NCI-H345 (cell line): ENCODE data around the gene CCK.

Source experiments
- DNase-seq: peaks from one replicate; lab custom pipeline; 2025; lab: John Stamatoyannopoulos, UW

CCK gene

DNA sequence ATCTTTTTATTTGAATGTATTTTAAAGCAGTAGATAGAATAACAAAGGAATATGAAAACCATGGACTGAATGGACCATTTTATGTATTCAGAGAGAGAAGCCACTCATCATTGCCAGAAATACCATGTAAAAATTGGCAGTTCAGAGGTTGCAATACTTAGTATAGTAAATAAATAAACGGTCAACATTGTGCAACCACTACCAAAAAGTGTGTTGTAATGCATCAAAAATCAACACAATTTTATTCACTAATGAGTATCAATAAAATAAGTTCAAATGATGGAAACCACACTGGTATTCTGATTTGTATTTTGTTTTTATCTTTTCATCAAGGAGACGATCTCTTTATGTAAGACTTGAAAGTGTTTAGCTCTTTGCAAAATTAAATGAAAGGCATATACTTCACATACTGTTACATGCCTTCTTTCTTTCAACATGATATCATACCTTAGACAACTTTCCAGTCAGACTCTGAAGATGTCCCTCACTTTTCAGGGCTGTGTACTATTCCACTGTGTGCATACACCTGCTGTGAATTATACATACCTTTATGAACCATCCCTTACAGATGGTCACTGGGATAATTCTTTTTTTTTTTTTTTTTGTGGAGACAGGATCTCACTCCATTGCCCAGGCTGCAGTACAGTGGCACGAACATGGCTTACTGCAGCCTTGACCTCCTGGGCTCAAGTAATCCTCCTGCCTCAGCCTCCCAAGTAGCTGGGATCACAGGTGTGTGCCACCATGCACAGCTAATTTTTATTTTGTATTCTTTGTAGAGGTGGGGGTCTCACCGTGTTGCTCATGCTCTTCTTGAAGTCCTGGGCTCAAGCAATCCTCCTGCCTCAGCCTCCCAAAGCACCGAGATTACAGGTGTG is 40.3 kb downstream of the CCK start:
- no peak for DNase-seq

- no peak for DNase-seq
Measured at GRCh38 chr3:42224658-42225421, 41.1 kb downstream of the CCK start.

DNA sequence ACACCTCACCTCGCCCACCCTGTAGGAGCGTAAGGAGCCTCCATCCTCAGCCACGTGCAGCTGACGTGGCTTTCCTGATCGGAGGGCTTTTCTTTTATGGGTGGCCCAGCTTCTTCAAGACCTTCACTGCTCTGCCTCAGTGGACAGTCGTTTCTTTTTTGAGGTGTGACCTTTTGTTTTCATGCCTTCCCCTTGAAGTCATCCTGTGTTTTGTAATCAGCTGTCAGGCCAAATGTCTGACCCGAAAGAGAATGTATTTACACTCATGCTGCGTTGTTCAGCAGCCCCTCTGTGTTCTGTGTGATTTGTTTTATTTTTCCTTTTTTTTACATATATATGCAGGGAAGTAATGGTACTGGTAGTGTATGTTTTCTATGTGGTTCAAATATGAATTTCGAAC is 41.8 kb downstream of the CCK start:
- DNase-seq, result no peak

- no peak for DNase-seq
Measured at GRCh38 chr3:42222942-42223693, 42.9 kb downstream of the CCK start.

DNA sequence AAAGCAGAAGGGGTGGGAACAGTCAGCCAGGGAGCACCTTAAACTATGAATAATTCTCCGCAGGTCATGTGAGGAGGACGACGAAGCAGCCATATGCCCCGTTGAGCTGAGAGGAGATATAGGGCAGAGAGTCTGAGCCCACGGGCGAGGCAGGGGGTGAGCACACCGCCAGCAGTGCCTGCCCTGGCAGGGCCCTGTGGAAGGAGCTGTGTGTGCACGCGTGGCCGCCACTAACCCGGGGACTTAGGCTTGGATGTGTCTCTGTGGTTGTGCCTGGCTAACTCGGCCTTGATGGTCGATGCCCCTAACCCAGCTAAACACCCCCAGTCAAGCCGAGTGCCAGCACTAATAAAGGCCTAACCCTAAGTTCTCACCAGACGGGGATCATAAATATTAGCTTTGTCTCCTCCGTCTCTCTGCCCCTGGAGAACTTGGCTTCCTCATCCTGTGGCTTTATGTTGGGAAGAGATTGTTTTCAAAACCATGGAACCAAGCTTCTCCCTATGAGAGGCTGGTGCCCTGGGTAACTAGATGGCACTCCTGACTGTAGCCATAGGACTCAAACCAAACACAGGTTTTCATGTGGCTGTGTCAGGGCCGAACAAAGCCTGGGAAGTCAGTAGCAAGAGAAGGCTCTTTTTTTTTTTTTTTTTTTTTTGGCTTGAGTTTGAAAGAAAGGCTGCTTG is 45.4 kb downstream of the CCK start:
- DNase-seq, result no peak

DNA sequence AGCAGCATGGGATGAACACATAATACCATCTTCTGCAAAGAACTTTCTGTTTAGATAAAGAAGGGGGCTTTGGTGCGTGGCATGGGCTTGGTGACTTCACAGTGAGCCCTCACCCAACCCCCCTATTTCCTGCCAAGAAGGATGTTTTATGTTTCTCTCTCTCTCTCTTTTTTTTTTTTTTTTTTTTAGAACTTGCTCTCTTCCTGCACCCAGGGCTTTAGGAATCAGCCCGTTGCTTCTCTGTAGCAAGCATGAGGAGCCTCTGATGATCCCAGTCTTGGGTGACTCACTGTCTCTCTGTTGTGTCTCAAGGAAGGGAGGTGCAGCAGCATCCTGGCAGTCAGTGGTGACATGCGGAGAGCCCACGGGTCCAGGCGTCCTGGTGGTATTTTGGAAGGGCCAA is 49.1 kb downstream of the CCK start:
- no peak for DNase-seq

GRCh38 chr3:42216302-42216701 is 49.7 kb downstream of the CCK start:
- no peak for DNase-seq

DNA sequence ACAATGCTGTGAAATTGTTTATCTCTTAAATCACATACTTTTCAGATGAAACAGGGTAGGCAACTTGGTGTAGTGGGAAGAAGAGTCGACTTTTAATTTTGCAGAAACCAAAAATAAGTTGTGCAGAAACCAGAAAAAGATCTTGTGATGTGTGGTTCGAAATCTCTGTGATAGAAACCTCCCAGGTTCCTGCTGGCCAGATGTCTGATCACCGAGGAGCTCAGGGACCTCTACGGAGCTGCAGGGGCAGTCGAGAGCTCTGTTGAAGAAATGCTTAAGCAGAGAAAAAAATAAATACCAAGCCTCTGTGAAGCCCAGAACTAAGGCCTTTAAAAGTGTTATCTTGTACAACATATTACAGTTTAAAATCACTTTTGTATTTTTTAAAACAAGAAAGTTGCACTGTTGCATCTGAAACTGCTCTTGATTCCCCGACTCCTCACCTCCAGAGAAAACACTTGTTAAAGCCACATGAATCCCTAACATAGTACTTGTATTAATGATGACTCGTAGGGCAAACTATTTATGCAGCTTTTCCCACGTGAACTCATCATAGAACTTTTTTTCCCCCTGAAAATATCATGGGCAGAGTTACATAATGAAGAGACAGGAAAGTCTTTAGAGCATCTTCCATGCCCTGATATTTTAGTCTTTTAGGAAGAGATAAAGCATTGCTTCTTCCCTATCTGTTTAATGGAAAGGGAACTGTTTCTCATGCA is 51.3 kb downstream of the CCK start:
- no peak for DNase-seq

- DNase-seq, result peak; percentile 93
Measured at GRCh38 chr3:42214064-42214463, 51.9 kb downstream of the CCK start.

DNA sequence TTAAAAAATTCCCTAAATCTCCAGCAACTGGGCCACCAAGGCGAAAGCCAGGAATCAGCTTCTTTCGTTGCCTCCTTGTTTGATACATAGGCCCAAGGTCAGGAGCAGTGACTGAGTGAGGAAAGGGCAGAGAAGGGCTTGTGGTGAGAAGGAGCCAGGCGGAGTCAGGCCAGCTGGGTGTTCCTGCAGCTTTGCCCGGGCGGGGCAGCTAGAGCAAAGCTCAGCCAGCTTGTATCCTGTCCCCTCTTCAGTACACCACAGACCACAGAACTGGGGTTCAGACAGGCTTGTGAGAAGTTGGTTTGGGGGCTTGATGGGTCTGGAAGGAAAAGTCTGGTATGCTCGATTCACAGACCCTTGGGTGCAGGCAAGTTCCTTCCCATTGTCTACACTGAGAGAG is 52.6 kb downstream of the CCK start:
- peak; percentile 21 for DNase-seq

DNA sequence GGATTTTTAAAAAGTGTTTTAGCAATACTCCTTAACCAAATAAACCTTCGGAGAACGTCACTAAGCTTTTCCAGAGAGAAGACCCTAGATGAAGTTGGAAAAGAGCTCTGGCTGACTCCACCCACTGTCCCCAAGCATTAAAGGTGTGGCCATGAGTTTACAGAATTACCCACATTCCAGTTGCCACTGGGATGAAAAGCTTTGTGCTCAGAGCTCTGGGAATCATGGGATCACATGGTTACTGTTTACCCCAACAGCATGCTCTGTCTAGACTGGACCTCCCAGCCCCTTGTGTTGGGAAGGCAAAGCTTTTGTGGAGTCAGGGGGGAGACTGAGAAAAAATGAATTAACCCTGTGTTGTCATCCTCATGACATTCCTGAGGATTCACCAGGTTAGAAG is 55.3 kb downstream of the CCK start:
- DNase-seq, result no peak

DNA sequence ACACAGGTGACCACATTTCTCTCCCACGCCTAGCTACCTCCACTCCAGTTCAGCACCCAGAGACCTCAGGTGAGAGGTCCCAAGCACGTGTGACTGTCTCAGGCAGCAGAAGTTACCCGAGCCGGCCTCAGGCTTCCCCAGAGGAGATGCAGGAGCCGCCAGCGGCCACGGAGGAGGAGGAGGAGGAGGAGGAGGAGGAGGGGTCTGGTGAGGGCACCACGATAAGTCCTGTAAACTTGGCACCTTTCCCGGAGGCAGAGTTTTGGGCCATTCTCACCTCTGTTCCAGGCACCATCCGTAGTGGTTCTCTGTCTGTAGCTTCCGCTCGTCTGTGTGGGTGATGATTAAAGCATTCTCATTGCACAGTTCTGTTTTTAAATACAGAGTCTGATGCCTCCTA is 56.1 kb downstream of the CCK start:
- DNase-seq, result no peak
